SH-SY5Y (cell line): ENCODE data around the gene SLC2A3.

Experiments
- GATA2 ChIP-seq: IDR thresholded peaks from 2 replicates; pipeline ENCODE4 v1.6.1; 2011; ENCODE audit warnings: mild to moderate bottlenecking, low read depth, low read length
- GATA3 ChIP-seq: IDR thresholded peaks from 2 replicates; pipeline ENCODE4 v1.6.1; 2011; ENCODE audit warnings: low read depth, mild to moderate bottlenecking, low read length, moderate library complexity

SLC2A3 gene

GRCh38 chr12:7907009-7907408 is 29.0 kb downstream of the SLC2A3 start:
- TF ChIP-seq GATA3: no peak
- no peak for TF ChIP-seq GATA2

GRCh38 chr12:7905071-7905470 is 30.9 kb downstream of the SLC2A3 start:
- TF ChIP-seq GATA2 (no peak), GATA3 (no peak)

GRCh38 chr12:7899755-7900154 is 36.2 kb downstream of the SLC2A3 start:
- TF ChIP-seq GATA3 (no peak), GATA2 (no peak)

- TF ChIP-seq GATA3 (no peak), GATA2 (no peak)
These were observed 43.6 kb downstream of the SLC2A3 start for GRCh38 chr12:7892186-7892980.

GRCh38 chr12:7884689-7885088 is 51.3 kb downstream of the SLC2A3 start:
- TF ChIP-seq GATA3: no peak
- TF ChIP-seq GATA2: no peak

GRCh38 chr12:7879246-7879645 is 56.7 kb downstream of the SLC2A3 start:
- TF ChIP-seq GATA3 (no peak), GATA2 (no peak)

- TF ChIP-seq GATA2: no peak
- TF ChIP-seq GATA3: no peak
These were observed 58.6 kb downstream of the SLC2A3 start for GRCh38 chr12:7877420-7877819.

- no peak for TF ChIP-seq GATA3
- TF ChIP-seq GATA2: no peak
These were observed 63.2 kb downstream of the SLC2A3 start, which contains the start of gene SLC2A14 for GRCh38 chr12:7872566-7873319. Gene SLC2A14 (minus strand): TSS chr12:7872915. CDS start chr12:7869880, 3,035 bp downstream.

GRCh38 chr12:7870335-7870734 is 65.7 kb downstream of the SLC2A3 start:
- no peak for TF ChIP-seq GATA2
- no peak for TF ChIP-seq GATA3
